ENCODE data around the gene NEU4. TPM values are rescaled to one million over a fixed set of nuclear protein-coding genes. Genes with fewer than 3 reads are reported as not detected.

Gene NEU4
- total RNA-seq, 1 donor from 2014 or later: 0.80 TPM

DNA sequence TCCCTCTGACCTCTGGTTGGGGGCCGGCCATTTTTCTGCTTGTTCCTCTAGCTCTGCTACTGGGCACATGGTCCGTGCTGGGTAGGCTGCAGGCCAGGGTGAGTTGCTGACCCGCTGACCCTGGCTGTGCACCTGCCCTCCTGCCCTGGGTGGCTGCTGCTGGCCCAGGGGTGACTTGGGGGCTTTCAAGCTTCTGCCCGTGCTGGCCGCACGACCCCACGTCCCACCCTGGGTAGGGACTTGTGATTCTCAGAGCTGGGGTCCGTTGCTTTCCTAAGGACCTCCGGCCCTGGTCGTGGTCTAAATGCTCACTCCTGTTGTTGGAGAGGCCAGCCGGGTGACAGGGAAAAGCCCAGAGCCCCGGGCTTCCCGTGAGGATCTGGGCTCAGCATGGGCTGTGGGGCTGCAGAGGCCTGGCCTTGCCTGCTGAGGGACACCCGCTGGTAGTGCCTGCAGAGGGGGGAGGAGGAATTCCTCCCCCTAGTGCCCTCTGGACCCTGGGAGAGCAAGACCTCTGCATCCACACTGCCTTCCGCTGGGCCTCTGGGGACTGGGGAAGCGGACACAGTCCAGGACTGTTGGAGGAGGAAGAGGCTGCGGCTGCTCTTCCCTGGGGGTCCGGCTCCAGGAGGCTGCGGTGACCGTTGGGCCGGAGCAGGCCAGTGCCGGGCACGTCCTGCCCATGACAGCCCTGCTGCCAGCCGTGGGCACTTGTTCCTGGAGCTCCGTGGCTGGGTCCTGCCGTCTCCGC is 38.6 kb upstream of the NEU4 start:
- Mint-ChIP-seq H3K27ac (no peak overlapping the region), H3K36me3 (ENCODE audit: low read depth) (no peaks in the 10 kb centered on the region), H3K4me3 (no peak overlapping the region), H3K4me1 (ENCODE audit: low read depth) (peaks cover 7% of the 10 kb centered on the region), H3K9me3 (no peaks in the 10 kb centered on the region), H3K27me3 (ENCODE audit: insufficient read depth) (no peaks in the 10 kb centered on the region)
- intact Hi-C loops (cut with micrococcal nuclease): no loop called here
- no peak for DNase-seq (ENCODE audit: low spot score)

- Mint-ChIP-seq H3K9me3 (no peaks in the 10 kb centered on the region), H3K4me1 (ENCODE audit: low read depth) (peaks cover 7% of the 10 kb centered on the region), H3K4me3 (no peak overlapping the region), H3K27me3 (ENCODE audit: insufficient read depth) (no peaks in the 10 kb centered on the region), H3K36me3 (ENCODE audit: low read depth) (no peaks in the 10 kb centered on the region), H3K27ac (no peak overlapping the region)
- intact Hi-C loops (cut with micrococcal nuclease): no loop called here
- no peak for DNase-seq (ENCODE audit: low spot score)
These were observed 38.1 kb upstream of the NEU4 start for GRCh38 chr2:241770936-241771285.

- Mint-ChIP-seq H3K9me3 (no peaks in the 10 kb centered on the region), H3K36me3 (ENCODE audit: low read depth) (no peaks in the 10 kb centered on the region), H3K4me1 (ENCODE audit: low read depth) (peaks cover 7% of the 10 kb centered on the region), H3K4me3 (no peak overlapping the region), H3K27me3 (ENCODE audit: insufficient read depth) (no peaks in the 10 kb centered on the region), H3K27ac (peak overlapping the region; percentile 25)
- DNase-seq (ENCODE audit: low spot score): no peak
- intact Hi-C loops (cut with micrococcal nuclease): no loop called here
These were observed 37.5 kb upstream of the NEU4 start for GRCh38 chr2:241771286-241772062.

DNA sequence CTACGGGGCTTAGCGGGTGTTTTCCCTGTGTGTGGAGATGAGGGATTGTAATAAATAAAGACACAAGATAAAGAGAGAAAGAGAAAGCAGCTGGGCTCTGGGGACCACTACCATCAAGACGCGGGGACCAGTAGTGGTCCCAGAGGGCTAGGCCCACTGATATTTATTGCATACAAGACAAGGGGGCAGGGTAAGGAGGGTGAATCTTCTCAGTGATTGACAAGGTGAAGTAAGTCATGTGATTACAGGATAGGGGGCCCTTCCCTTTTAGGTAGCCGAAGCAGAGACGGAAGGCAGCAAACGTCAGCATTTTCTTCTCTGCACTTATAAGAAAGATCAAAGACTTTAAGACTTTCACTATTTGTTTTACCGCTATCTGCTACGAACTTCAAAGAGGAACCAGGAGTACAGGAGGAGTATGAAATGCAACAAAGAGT is 36.9 kb upstream of the NEU4 start:
- H3K9me3 Mint-ChIP-seq: no peaks in the 10 kb centered on the region
- H3K27ac Mint-ChIP-seq: peak overlapping the region; percentile 25
- H3K4me1 Mint-ChIP-seq (ENCODE audit: low read depth): peaks cover 7% of the 10 kb centered on the region
- H3K27me3 Mint-ChIP-seq (ENCODE audit: insufficient read depth): no peaks in the 10 kb centered on the region
- no peak for DNase-seq (ENCODE audit: low spot score)
- intact Hi-C loops (cut with micrococcal nuclease): no loop called here
- H3K36me3 Mint-ChIP-seq (ENCODE audit: low read depth): no peaks in the 10 kb centered on the region
- no peak overlapping the region for H3K4me3 Mint-ChIP-seq

DNA sequence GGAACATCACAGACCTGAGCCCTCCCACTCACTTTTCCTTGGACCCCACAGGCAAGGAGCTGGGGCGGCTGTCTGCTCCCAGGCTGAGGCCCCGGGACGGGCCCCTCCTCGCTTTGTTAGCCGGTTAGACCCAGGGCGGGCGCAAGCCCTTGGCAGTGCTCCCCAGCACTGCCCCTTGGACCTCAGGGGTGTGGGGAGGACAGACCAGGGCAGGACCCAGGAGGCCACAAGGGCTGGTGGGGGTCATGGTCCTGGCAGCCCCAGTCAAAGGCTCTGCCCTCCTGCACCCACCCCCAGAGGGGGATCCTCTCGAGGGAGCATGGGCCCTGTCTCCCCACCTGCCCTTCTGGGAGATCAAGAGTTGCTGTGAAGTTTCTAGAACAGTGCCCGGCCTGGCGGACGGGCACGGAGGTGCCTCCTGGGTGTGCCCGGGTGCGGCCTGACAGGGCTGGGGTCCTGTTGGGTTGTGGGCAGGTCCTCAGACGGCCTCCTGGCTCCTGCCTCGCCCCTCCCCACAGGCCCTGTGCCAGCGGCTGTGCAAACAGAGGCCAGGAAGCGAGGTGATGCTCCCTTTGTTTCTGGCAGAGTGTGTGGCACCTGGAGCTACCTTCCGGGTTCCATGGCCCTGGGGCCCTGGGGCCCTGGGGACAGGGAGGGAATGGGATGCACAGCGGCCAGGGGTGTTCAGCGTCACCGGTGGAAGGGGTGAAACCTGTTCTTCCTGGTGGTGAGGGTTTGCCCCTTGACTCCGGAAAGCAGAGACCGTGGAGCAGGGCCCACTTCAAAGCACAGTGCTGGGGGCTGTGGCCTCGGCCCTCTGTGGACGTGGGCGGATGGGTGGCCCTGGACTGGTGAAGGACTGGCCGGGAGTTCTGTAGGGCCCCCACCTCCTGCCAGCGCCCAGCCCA is 35.2 kb upstream of the NEU4 start:
- Mint-ChIP-seq H3K9me3 (no peaks in the 10 kb centered on the region), H3K4me1 (ENCODE audit: low read depth) (peaks cover 7% of the 10 kb centered on the region), H3K27ac (no peak overlapping the region), H3K36me3 (ENCODE audit: low read depth) (no peaks in the 10 kb centered on the region), H3K4me3 (no peak overlapping the region), H3K27me3 (ENCODE audit: insufficient read depth) (no peaks in the 10 kb centered on the region)
- intact Hi-C loops (cut with micrococcal nuclease): no loop called here
- DNase-seq (ENCODE audit: low spot score): no peak

- Mint-ChIP-seq H3K27ac (no peak overlapping the region), H3K27me3 (ENCODE audit: insufficient read depth) (no peaks in the 10 kb centered on the region), H3K4me1 (ENCODE audit: low read depth) (peaks cover 7% of the 10 kb centered on the region), H3K36me3 (ENCODE audit: low read depth) (no peaks in the 10 kb centered on the region), H3K4me3 (no peak overlapping the region), H3K9me3 (no peaks in the 10 kb centered on the region)
- intact Hi-C loops (cut with micrococcal nuclease): no loop called here
- no peak for DNase-seq (ENCODE audit: low spot score)
These were observed 34.4 kb upstream of the NEU4 start for GRCh38 chr2:241774419-241775222.

DNA sequence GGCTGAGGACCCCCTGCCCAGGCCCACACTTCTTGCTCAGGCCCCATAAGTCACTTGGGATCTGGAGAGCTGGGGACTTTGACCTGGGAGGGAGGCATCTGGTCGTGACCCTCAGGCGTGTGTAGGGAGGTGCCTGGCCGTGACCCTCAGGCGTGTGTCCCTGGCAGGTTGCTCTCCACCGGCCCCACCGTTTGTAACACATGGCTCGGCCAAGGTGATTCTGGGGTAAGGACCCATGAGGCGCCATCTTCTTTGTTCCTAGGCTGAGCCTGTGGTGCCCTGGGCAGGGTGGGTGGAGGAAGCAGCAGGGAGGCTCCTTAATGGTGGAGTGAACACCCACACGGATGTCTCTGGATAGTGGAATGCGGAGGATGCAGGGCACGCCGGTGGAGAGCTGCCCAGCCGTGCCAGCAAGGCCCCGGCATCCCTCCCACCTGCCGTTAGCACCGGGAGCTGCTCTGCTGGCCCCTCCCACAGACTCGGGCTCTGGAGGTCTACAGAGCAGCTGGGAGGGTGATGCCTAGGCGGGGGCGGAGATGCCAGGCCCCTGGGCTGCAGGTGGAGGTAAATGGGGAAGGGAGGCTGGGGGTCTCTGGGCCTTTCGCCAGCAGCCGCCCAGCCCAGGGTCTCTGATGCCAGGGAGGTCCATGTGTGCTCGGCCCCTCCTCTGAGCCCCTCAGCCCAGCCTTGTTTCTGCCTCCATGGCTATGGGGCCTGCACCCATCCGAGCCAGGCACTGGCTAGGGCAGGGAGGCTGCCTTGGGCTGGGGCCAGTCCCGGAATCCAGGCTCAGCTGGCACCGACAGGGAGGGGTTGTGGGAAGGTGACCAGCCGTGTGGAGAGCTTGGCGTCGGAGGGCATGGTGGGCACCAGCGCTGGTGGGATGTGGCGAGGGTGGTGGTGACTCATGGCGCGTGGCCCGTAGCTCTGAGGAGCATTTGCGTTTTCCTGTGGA is 33.5 kb upstream of the NEU4 start:
- Mint-ChIP-seq H3K27ac (no peak overlapping the region), H3K27me3 (ENCODE audit: insufficient read depth) (no peaks in the 10 kb centered on the region), H3K4me1 (ENCODE audit: low read depth) (peaks cover 7% of the 10 kb centered on the region), H3K4me3 (no peak overlapping the region), H3K9me3 (no peaks in the 10 kb centered on the region), H3K36me3 (ENCODE audit: low read depth) (no peaks in the 10 kb centered on the region)
- intact Hi-C loops (cut with micrococcal nuclease): no loop called here
- DNase-seq (ENCODE audit: low spot score): no peak

GRCh38 chr2:241776336-241777169 is 32.4 kb upstream of the NEU4 start, which contains the start of gene GAL3ST2:
TSS of gene GAL3ST2 (plus strand) at chr2:241776822. CDS start at chr2:241776956, 134 bp downstream.
- H3K36me3 Mint-ChIP-seq (ENCODE audit: low read depth): no peaks in the 10 kb centered on the region
- H3K4me3 Mint-ChIP-seq: no peak within 1 kb of the TSS

DNA sequence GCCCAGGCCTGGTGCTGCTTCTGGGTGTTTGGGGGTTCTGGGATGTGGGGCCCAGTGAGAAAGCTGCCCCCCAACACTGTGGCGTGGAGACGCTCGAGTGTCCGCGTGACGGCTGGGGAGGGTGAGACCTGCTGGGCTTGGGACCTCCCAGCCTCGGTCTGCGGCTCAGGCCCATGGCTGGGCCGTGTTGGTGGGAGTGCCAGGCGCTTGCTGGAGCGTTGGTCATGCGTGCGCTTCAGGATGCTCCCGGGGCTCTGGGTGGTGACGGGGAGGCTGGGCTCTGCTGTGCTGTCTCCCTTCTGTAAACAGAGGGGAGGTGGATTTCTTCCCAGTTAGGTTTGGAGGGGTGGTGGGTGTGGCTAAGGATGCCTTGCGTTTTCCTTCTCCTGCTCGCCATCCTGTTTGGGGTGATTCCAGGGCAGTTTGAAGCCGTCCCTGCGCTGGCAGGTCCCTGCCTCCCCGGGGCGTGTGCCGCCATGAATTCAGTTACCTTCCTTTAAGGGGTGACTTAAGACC is 31.8 kb upstream of the NEU4 start:
- Mint-ChIP-seq H3K4me1 (ENCODE audit: low read depth) (peaks cover 2% of the 10 kb centered on the region), H3K36me3 (ENCODE audit: low read depth) (no peaks in the 10 kb centered on the region), H3K4me3 (no peak overlapping the region), H3K27me3 (ENCODE audit: insufficient read depth) (no peaks in the 10 kb centered on the region), H3K9me3 (peaks cover 8% of the 10 kb centered on the region), H3K27ac (no peak overlapping the region)
- intact Hi-C loops (cut with micrococcal nuclease): no loop called here
- DNase-seq (ENCODE audit: low spot score): no peak

More at GRCh38 chr2:241776336-241777169, 32.4 kb upstream of the NEU4 start, which contains the start of gene GAL3ST2:
- no peak for DNase-seq (ENCODE audit: low spot score)
- Mint-ChIP-seq H3K27me3 (ENCODE audit: insufficient read depth) (no peaks in the 10 kb centered on the region), H3K4me1 (ENCODE audit: low read depth) (peaks cover 7% of the 10 kb centered on the region), H3K9me3 (peaks cover 8% of the 10 kb centered on the region), H3K27ac (no peak within 1 kb of the TSS)
- intact Hi-C loops (cut with micrococcal nuclease): no loop called here

GRCh38 chr2:241777686-241778627 is 31.0 kb upstream of the NEU4 start:
- intact Hi-C loops (cut with micrococcal nuclease): no loop called here
- no peaks in the 10 kb centered on the region for H3K4me1 Mint-ChIP-seq (ENCODE audit: low read depth)
- no peaks in the 10 kb centered on the region for H3K36me3 Mint-ChIP-seq (ENCODE audit: low read depth)
- H3K27me3 Mint-ChIP-seq (ENCODE audit: insufficient read depth): no peaks in the 10 kb centered on the region
- peaks cover 8% of the 10 kb centered on the region for H3K9me3 Mint-ChIP-seq
- DNase-seq (ENCODE audit: low spot score): no peak
- no peak overlapping the region for H3K27ac Mint-ChIP-seq
- H3K4me3 Mint-ChIP-seq: no peak overlapping the region

Measured in activated T-helper 1 cell treated with anti-CD3 and anti-CD28 coated beads, Interleukin-12 subunit alpha, Interleukin-12 subunit beta, Interleukin-2, Interleukin-4 antibody, amounts not matched to agents 30 ng/mL and 10 ng/mL and 1 ng/mL, durations not matched to agents 14 hours and 24 hours and 36 hours (primary cell).